Suppressor macrophage treated with lipopolysaccharide for 1 hour (primary cell): ENCODE measurements around the gene ATRNL1.
A peak's percentile ranks its signal among the peaks of the same experiment; 100 is the strongest.

Source experiments
- DNase-seq, 3 donors: peaks; one replicate each; pipeline ENCODE4 v3.0.0-alpha.2; 2020 to 2022

The ATRNL1 gene, protein sequence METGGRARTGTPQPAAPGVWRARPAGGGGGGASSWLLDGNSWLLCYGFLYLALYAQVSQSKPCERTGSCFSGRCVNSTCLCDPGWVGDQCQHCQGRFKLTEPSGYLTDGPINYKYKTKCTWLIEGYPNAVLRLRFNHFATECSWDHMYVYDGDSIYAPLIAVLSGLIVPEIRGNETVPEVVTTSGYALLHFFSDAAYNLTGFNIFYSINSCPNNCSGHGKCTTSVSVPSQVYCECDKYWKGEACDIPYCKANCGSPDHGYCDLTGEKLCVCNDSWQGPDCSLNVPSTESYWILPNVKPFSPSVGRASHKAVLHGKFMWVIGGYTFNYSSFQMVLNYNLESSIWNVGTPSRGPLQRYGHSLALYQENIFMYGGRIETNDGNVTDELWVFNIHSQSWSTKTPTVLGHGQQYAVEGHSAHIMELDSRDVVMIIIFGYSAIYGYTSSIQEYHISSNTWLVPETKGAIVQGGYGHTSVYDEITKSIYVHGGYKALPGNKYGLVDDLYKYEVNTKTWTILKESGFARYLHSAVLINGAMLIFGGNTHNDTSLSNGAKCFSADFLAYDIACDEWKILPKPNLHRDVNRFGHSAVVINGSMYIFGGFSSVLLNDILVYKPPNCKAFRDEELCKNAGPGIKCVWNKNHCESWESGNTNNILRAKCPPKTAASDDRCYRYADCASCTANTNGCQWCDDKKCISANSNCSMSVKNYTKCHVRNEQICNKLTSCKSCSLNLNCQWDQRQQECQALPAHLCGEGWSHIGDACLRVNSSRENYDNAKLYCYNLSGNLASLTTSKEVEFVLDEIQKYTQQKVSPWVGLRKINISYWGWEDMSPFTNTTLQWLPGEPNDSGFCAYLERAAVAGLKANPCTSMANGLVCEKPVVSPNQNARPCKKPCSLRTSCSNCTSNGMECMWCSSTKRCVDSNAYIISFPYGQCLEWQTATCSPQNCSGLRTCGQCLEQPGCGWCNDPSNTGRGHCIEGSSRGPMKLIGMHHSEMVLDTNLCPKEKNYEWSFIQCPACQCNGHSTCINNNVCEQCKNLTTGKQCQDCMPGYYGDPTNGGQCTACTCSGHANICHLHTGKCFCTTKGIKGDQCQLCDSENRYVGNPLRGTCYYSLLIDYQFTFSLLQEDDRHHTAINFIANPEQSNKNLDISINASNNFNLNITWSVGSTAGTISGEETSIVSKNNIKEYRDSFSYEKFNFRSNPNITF (N-terminal part only)

DNA sequence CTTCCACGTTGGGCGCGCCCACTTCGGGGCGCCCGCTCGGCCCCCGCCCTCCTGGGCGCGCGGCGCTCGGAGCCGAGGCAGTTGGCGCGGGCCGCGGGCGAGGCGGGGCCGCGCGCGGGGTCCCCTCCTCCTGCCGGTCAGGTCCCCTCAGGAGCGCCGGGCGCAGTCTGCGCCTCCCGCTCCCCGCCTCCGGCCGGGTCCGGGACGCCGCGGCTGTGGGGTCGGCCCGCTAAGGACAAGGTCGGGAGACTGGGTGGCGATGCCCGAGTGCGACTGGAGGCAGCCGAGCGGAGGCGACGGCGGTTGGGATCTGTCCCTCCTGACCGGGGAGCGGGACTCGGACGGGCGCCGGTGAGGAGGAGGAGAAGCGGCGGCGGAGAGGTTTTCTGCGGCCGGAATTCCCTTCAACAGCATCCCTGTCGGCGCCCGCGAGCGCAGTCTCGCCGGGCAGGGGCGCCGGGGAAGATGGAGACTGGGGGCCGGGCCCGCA is at the start of gene ATRNL1:
Gene ATRNL1 (plus strand): TSS at position 80 of the 490 bp plus-strand sequence. CDS start 386 bp downstream, at position 466.
- peak; percentile 7 to 19 (median 18) for DNase-seq

DNA sequence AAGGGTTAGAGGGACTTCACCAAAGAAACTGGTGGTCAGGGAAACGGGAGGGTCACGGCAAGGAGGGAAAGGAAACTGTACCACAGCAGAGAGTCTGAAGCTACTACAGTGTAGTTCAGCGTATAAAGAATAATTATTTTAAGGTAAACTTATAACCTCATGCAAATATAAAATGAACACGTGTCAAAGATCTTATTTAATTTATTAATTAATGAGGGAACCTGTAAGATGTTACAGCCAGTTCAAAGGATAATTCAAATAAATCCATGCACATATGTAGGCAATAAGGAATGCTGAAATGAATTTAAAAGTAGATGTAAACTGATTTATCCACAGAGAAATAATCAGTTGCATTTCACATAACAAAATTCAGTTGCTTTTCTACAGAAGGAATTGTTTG is 49.4 kb upstream of the ATRNL1 start:
- DNase-seq: no peak

DNA sequence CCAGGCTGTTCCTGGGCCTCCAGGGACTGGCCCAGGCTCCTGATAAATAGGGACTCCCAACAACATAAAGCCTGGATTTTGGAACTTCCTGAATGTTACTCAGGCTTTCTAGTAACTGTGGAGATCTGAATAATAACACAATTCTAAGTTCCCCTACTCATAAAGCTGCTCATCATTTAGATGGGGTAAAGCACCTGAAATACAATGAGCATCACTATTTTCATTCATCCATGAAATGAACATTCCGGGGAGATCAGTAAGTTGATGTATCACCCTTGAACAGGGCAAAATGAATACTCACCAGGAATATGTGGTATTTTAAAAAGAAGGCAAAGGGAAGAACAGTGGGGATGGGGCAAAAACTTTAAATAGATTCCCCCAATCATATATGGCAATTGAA is 48.3 kb upstream of the ATRNL1 start:
- DNase-seq: no peak

DNA sequence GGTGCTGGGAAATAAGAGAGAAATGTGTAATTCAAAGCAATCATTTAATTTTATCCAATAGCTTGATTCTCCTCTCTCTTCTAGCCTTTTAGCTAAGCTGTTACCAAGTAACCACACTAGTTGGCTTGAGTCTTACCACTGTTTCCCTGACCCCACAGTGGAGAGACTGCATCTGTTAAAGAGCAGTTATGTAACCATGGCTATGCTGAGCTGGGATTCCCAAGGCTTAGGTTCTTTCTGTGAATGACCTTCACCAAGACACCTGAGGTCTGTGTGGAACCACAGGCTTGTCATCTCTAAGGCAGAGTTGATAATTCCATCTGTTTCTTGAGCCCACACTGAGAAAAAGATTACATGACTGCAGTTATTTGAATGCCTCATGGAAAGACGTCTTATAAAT is 47.7 kb upstream of the ATRNL1 start:
- DNase-seq: no peak

DNA sequence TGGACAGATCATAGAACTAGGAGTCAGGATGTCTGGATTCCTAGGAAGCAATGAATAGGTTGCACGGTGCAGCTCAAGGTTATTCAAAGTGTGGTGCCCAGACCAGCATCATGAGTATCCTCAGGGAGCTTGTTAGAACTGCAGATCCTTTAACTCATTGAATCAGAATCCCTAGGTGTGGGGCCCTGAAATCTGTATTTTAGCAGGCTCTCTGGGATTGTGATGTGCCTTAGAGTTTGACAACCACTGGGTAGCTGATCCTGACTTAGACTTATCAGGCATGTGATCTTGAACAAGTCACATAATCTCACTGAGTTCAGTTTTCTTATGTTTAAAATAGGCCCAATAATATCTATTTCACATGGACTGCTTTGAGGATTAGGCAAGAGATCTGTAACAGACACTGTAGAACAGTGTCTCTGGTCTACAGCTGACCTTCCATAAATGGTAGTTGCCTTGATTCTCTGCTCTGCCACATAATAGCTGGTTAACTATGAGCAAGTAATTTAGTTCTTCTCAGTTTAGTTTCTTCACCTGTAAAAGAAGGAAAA is 46.4 kb upstream of the ATRNL1 start:
- DNase-seq: no peak

DNA sequence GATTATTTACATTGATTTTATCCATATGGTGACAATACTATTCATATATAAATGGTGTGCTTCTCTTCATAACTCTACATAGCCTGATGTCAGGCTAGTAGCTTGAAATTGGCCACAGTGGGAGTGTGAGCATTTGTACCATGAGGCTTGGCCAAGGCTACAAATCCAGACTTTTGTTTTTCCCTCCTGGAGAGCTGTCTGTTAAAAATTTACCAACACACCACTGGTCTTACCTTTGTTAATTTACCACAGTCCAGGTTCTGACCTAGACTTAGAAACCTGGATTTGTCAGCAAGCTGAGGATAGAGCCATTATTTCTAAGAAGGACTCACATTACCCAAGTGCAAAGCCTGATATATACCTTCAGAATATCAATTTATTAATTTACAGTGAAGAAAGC is 45.5 kb upstream of the ATRNL1 start:
- no peak for DNase-seq

DNA sequence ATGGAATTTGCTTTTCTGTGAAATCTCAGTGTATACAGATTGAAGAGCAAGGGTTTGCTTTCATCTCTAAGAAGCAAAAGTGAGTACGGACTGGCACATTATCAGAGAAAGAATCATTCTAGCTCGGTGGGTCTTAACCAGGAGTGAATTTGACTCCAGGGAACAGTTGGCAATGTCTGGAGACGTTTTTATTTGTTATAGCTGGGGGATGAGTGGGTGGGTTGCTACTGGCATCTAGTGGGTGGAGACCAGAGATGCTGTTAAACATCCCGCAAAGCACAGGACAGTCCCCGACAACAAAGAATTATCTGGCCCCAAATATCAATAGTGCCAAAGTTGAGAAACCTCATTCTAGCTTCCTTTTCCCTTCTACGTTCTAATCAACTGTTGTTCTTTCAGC is 43.8 kb upstream of the ATRNL1 start:
- no peak for DNase-seq

DNA sequence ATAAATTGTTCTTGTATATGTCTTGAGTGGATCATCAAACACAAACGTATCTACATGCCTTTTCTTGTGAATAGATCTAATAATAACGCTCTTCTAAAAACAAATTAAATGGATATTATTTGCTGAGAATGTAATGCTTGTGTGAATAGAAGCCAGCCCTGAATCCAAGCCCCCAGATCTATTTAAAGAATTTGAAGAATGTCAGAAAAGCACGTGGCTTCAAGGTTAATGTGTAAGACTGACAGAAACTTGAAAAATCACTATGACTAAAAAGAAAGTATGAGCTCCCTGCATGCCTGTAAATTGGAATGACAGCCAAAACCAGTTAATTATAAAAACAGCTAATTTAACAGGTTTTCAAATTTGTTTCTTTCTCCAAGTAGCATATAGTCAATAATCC is 43.2 kb upstream of the ATRNL1 start:
- no peak for DNase-seq

DNA sequence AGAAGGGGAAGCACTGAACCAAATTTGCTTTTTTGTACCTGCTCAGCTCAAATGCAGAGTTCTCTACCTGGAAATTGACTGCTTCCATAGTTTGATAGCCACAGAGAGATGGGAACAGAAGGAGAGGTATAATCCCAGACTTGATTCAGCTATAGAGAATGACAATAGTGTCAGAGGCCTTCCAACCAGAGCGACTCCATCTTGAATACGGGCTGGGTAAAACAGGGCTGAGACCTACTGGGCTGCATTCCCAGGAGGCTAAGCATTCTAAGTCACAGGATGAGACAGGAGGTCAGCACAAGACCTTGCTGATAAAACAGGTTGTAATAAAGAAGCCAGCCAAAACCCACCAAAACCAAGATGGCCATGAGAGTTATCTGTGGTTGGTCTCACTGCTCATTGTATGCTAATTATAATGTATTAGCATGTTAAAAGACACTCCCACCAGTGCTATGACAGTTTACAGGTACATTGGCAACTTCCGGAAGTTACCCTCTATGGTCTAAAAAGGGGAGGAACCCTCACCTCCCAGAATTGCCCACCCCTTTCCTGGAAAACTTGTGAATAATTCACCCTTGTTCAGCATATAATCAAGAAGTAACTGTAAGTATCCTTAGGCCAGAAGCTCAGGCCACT is 42.7 kb upstream of the ATRNL1 start:
- no peak for DNase-seq

DNA sequence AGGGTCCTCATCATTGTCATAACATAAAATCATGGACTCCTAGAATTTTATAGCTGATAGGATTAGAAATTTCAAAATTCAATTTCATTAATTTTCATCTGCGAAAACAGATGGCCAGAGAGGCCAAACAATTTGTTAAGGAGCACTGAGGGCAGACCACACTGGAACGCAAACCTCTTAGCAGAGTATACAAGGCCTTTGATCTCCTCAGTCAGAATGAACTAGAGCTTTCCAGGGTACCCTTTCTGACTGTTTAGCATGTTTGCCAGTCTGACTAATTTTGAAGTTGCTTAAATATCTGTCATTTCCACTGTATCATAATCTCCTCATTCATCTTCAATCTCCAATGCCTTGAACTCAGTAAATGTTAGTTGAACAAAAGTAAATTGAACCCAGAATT is 41.9 kb upstream of the ATRNL1 start:
- no peak for DNase-seq

DNA sequence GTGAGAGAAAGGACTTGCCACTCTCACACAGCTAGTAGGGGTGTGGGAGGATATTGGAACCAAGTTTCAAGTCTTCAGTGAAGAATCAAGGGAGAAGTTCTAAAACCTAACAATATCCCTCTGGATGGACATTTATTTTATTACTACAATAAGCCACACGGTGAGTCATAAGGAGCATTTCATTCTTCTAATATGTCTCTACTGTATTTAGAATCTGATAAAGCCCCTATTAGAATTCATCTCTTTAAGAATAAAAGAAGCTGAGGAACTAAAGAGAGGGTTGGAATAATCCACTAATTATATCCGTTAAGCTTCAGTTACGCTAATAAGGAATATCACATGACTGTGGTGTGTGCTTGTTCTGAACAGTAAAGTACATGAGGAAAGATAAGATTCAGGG is 40.9 kb upstream of the ATRNL1 start:
- no peak for DNase-seq

DNA sequence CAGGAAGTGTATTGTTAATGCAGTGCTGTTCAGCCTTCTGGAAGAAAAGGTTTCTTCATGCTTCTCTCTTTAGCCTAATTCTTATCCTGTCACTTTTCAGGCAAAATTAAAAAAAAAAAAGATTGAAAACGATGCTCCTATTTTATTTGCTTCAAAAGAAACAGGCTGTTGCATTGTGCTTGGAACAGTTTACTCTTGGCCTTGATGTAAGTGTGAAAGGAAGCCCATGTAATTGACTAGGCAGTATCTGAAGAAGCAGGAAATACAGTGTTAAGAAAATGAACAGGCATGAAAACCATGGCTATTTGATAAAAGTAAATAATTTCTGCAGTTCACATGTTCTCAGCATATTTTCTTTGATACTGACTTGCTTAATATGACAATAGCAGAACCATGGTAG is 40.4 kb upstream of the ATRNL1 start:
- no peak for DNase-seq

DNA sequence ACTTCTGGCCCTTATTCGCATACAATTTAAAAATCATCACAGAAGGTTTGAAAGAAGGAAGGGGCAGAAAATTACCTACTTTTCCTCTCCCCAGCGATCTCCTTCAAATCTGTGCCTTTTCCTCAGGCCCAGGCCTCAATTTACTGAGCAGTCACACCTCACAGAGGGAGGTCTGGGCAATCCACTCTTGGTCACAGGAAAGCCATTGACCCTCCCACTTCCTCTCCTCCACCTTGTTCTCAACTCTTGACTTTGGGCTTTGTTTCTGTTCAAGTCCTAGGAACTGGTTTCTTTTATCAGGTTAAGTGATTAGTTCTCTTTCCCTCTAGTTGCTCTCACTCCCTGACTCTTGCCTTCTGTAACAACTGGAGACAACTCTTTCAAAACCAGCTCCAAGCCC is 37.0 kb upstream of the ATRNL1 start:
- DNase-seq: no peak

DNA sequence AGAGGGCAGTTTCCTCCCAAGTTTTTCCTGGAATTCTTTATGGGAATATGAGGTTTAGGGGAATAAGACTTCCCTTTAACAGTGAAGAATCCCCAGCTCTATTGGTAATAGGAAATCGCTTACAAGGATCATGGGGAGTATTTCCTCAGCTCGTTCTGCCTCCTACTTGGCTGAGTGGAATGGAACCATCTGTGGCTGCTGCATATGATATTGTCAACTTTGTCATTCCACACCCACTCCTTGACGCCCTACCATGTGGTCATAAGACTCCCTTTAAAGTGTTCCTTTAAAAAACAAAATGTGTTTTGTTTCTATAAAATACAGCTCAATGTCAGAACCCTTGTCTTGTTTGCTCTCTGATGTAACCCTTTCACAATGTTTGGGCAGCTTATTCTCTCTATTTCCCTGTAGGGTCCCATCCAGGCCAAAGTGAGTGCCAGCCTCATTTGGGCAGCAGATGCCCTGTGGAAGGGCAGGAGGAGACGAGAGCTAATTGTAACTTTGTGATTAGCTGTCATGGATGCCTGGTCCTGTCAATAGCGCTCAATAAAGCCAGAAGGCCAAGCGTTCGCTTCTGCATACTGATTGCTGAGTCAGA is 33.8 kb upstream of the ATRNL1 start:
- no peak for DNase-seq

DNA sequence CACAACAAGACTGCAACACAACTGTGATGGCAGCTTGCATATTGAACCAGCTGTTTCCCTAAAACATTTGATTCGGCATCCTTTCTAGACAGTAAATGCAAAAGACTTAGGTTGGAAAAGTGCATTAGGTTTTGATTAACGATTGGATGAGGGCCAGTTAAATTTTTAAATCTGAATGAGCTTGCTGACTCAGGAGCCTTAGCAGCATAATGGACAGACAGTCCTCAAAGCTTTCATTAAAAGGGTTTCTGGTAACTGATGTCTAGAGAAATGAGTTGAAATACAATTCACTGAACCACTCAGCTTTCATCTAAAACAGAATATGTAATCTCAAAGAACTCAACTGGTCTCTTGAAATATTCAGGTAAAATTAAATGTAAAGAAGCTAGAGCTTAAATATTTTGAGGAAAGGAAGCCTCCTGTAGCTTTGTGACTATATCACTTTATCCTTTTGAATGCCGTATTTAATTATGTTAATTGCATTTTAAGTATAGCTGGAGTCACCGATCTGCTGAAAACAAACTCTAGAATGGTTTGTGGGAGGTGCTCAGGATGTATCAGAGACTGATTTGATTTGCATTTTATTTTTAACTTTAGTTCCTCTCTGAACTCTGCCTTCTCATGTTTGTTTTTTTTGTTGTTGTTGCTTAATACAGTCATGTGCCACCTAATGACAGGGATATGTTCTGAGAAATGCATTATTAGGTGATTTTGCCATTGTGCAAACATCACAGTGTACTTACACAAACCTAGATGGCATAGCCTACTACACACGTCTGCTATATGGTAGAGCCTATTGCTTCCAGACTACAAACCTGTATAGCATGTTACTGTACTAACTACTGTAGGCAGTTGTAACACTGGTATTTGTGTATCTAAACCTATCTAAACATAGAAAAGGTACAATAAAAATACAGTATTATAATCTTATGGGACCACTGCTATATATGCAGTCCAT is 29.2 kb upstream of the ATRNL1 start:
- peak; percentile 0 to 23 (median 3) for DNase-seq

DNA sequence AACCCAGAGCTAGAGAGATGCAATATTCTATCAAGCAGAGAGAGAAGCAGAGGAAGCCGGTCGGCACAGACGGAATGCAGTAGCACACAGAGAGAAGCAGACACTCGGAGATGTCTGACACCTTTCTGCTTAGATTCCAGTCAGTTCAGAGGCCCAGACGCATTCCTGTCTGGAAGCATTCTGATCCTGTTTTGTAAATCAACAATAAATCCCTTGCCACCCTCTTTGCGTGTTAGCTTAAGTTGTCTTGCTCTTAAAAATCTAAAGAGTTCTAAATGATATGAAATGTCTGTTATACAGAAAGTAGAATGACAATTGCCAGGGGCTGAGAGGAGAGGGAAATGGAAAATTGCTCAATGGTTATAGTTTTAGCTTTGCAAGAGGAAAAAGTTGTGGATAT is 27.4 kb upstream of the ATRNL1 start:
- no peak for DNase-seq

DNA sequence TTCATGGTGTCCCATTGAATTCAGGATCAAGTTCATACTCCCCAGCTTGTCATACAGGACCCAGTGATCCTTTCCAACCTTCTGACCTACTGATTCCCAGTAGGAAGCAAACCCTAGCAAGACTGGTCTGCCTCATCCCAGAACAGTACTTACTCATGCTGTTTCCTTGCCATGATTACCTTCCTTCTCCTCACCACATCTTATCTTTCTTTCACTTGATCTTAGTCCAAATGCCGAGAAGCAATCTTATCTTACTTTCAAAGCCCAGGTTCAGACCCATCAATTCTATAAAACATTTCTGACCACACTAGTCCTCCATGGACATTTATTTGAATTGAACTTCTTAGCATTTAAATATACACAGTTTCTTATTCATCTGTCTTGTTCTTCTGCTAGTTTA is 26.6 kb upstream of the ATRNL1 start:
- no peak for DNase-seq

DNA sequence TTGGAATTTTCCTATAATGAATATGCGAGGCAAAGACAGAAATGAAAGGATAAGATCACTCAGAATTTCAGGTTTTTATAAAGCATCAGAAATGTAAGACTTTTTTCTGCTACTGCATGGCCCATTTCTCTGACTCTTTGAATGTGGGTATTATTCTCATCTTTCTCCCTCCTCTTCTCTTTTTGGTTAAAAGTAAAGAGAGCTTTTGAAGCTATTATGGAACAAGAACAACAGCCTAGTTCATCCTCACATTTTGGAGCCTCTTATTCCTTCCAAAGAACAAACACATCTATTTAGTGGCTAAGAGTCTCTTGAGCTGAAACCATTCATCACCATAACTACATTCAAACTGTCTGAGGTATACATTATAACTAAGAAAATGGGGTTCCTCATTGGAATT is 19.4 kb upstream of the ATRNL1 start:
- DNase-seq: no peak

DNA sequence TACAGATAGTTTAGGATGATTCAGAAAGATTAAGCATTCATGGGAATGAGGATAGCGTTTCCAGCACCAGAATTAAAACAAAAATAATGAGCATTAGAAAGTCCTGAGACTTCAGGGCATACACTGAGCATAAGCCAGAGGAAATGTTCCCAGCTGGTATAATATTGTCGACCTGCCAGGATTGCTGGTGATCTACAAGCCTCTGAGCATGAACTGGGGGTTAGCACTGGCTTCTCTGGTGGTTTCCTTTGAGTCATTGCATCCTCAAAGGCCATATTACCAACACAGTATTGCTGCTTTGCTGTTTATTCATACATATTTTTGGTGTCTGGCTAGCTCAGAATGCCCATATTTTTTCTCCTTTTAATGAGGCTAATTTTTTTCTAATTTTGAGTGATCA is 10.7 kb upstream of the ATRNL1 start:
- DNase-seq: no peak

DNA sequence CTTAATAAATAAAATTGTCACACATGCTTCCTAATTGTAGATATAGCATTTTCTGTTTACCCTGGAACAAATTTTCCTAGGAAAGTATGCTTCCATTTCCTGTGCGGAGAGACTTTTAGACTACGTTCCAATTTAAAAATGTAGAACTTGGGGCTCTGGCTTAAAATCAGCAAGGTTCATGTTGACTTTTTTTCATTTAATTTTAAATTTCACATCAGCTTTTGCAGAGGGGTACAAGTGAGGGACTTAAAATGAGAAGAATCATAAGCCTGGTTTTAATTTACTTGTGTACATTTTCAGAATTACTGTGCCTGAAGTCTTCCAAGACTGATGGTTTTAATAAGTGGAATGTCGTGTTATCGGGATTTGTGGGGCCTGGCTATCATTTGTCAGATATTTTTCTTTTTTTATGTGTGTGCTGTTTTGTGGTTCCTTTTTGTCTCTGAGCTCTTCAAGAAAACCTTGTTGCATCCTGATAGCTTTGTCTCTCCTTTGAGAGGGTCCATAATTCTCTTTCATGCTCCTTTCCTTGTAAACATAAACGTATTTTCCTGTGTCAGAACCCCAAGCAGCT is 8.8 kb upstream of the ATRNL1 start:
- no peak for DNase-seq
